ENCODE measurements around the gene DNAH9. TPM values are rescaled to one million over a fixed set of nuclear protein-coding genes. Genes with fewer than 3 reads are reported as not detected.
"Not testable (repeated sequence)": the region's sequence is repeated elsewhere in the genome, so short reads cannot be mapped to it uniquely, and the experiment has no call there.

DNAH9 gene
- total and polyA plus RNA-seq, 8 donors: 0.28 to 18.3 (median 0.42) TPM; not detected in 2

GRCh38 chr17:11932337-11932898 is 334.1 kb downstream of the DNAH9 start:
- no peaks in the 10 kb centered on the region for H3K9me3 ChIP-seq
- intact Hi-C loops (cut with DNase I; ENCODE audit: low total_unique reads): no loop called here
- no peaks in the 10 kb centered on the region for H3K36me3 ChIP-seq
- WGBS, 5 donors: 81 to 90% (median 88%) methylated on average over 10 of the region's 10 CpGs
- no peak for DNase-seq
- H3K4me1 ChIP-seq: peaks cover 0 to 7% (median 6%) of the 10 kb centered on the region in 4 donors
- TF ChIP-seq POLR2A (IDR thresholded peaks at IDR 0.05): no peak
- no peak for TF ChIP-seq CTCF (IDR thresholded peaks at IDR 0.05)
- TF ChIP-seq EP300 (IDR thresholded peaks at IDR 0.05): no peak
- TF ChIP-seq POLR2AphosphoS5 (IDR thresholded peaks at IDR 0.05): no peak
- no peak overlapping the region for H3K4me3 ChIP-seq
- no peak overlapping the region for H3K27ac ChIP-seq
- peaks cover 0 to 10% (median 0%) of the 10 kb centered on the region in 3 donors for H3K27me3 ChIP-seq

- Histone ChIP-seq H3K27ac (no peak overlapping the region), H3K4me1 (no peaks in the 10 kb centered on the region), H3K4me3 (no peak overlapping the region), H3K9me3 (no peaks in the 10 kb centered on the region), H3K36me3 (no peaks in the 10 kb centered on the region), H3K27me3 (peaks cover 0 to 18% (median 0%) of the 10 kb centered on the region in 3 donors)
- 38 to 49% (median 48%) methylated on average over 14 of the region's 14 CpGs for WGBS, 5 donors
- peak in 1 of 2 donors; percentile 81 for DNase-seq
- peak in 4 of 7 experiments; percentile 17 to 63 (median 42) for TF ChIP-seq CTCF (IDR thresholded peaks at IDR 0.05)
- no peak for TF ChIP-seq POLR2AphosphoS5 (IDR thresholded peaks at IDR 0.05)
- intact Hi-C loops (cut with DNase I; ENCODE audit: low total_unique reads): no loop called here
Measured at GRCh38 chr17:11935734-11936406, 337.6 kb downstream of the DNAH9 start.

- TF ChIP-seq EP300 (IDR thresholded peaks at IDR 0.05): no peak
- no peak for TF ChIP-seq POLR2A (IDR thresholded peaks at IDR 0.05)
- TF ChIP-seq CTCF (IDR thresholded peaks at IDR 0.05): no peak
- no peak for TF ChIP-seq POLR2AphosphoS5 (IDR thresholded peaks at IDR 0.05)
- H3K27me3 ChIP-seq: peaks cover 0 to 18% (median 0%) of the 10 kb centered on the region in 3 donors
Measured at GRCh38 chr17:11940904-11941303, 342.6 kb downstream of the DNAH9 start.

DNA sequence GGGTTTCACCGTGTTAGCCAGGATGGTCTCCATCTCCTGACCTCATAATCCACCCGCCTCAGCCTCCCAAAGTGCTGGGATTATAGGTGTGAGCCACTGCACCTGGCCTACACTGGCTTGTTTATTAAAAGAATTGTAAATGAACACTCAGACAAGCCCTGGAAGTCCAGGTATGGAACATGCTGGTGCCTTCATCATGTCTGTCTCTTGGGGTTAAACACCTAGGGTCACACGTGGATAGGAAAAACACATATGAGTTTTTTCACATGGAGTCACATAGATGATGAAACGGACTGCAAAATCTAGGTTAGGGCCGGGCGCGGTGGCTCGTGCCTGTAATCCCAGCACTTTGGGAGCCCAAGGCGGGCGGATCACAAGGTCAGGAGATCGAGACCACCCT is 344.8 kb downstream of the DNAH9 start:
- H3K4me3 ChIP-seq; DNase-seq; H3K4me1 ChIP-seq; intact Hi-C loops (cut with DNase I; ENCODE audit: low total_unique reads); H3K36me3 ChIP-seq; H3K27me3 ChIP-seq; H3K27ac ChIP-seq; H3K9me3 ChIP-seq: not testable (repeated sequence)
- 93 to 95% (median 93%) methylated on average over 11 of the region's 11 CpGs for WGBS, 5 donors

More at GRCh38 chr17:11940904-11941303, 342.6 kb downstream of the DNAH9 start:
- no peak for DNase-seq
- Histone ChIP-seq H3K36me3 (no peaks in the 10 kb centered on the region), H3K4me3 (no peak overlapping the region), H3K9me3 (no peaks in the 10 kb centered on the region), H3K27ac (no peak overlapping the region), H3K4me1 (no peaks in the 10 kb centered on the region)
- WGBS, 5 donors: 61 to 73% (median 66%) methylated on average over 2 of the region's 2 CpGs
- intact Hi-C loops (cut with DNase I; ENCODE audit: low total_unique reads): no loop called here
